HL-60 (cell line): ENCODE results near the gene EBF4.

Experiments used
- GABPA ChIP-seq: IDR thresholded peaks from 2 replicates; pipeline ENCODE4 v1.6.1; 2012; ENCODE audit warnings: low read depth
- SPI1 ChIP-seq: IDR thresholded peaks from 2 replicates; pipeline ENCODE4 v1.6.1; 2012; ENCODE audit warnings: low read depth, mild to moderate bottlenecking, borderline replicate concordance
- TF ChIP-seq, protein P1 (sequence below): IDR thresholded peaks from one replicate; pipeline ENCODE4 v1.5.1; 2011; ENCODE audit warnings: low read length, control low read depth, inconsistent platforms; ENCODE audit not compliant: insufficient read depth
- TF ChIP-seq, protein P2 (sequence below): IDR thresholded peaks from 2 replicates; pipeline ENCODE4 v1.6.1; 2012; ENCODE audit warnings: low read depth; ENCODE audit not compliant: insufficient replicate concordance

DNA sequence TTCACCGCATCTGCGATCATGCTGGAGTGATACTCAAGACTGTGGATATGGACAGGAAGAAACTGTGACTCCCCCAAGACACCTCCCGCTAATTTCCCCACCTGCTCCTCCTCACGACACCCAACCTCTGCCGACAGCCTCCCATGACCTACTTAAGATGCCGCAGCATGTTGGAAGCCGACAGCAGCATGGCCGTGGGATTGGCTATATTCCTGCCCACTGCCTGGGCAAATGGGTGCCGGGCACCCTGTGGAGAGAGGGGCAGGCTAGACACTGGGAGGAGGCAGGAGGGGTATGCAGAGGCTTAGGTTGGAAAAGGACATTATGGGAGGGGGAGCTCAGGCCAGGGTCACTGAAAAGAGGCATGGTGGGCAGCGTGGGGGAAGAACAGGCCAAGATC, 33.0 kb upstream of the EBF4 start:
- TF ChIP-seq, protein P1, sequence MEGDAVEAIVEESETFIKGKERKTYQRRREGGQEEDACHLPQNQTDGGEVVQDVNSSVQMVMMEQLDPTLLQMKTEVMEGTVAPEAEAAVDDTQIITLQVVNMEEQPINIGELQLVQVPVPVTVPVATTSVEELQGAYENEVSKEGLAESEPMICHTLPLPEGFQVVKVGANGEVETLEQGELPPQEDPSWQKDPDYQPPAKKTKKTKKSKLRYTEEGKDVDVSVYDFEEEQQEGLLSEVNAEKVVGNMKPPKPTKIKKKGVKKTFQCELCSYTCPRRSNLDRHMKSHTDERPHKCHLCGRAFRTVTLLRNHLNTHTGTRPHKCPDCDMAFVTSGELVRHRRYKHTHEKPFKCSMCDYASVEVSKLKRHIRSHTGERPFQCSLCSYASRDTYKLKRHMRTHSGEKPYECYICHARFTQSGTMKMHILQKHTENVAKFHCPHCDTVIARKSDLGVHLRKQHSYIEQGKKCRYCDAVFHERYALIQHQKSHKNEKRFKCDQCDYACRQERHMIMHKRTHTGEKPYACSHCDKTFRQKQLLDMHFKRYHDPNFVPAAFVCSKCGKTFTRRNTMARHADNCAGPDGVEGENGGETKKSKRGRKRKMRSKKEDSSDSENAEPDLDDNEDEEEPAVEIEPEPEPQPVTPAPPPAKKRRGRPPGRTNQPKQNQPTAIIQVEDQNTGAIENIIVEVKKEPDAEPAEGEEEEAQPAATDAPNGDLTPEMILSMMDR: no peak
- TF ChIP-seq, protein P2, sequence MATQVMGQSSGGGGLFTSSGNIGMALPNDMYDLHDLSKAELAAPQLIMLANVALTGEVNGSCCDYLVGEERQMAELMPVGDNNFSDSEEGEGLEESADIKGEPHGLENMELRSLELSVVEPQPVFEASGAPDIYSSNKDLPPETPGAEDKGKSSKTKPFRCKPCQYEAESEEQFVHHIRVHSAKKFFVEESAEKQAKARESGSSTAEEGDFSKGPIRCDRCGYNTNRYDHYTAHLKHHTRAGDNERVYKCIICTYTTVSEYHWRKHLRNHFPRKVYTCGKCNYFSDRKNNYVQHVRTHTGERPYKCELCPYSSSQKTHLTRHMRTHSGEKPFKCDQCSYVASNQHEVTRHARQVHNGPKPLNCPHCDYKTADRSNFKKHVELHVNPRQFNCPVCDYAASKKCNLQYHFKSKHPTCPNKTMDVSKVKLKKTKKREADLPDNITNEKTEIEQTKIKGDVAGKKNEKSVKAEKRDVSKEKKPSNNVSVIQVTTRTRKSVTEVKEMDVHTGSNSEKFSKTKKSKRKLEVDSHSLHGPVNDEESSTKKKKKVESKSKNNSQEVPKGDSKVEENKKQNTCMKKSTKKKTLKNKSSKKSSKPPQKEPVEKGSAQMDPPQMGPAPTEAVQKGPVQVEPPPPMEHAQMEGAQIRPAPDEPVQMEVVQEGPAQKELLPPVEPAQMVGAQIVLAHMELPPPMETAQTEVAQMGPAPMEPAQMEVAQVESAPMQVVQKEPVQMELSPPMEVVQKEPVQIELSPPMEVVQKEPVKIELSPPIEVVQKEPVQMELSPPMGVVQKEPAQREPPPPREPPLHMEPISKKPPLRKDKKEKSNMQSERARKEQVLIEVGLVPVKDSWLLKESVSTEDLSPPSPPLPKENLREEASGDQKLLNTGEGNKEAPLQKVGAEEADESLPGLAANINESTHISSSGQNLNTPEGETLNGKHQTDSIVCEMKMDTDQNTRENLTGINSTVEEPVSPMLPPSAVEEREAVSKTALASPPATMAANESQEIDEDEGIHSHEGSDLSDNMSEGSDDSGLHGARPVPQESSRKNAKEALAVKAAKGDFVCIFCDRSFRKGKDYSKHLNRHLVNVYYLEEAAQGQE: no peak
- no peak for TF ChIP-seq GABPA
- no peak for TF ChIP-seq SPI1
